GM12891 (cell line): ENCODE data around the gene PRCD.

ENCODE experiments used
- POLR2A ChIP-seq: IDR thresholded peaks from 2 replicates; pipeline ENCODE4 v1.6.1; 2011; ENCODE audit warnings: low read depth, low read length, control low read depth
- POLR2AphosphoS5 ChIP-seq: IDR thresholded peaks from 2 replicates; pipeline ENCODE4 v1.6.1; 2011; ENCODE audit warnings: low read depth, low read length, control low read depth

DNA sequence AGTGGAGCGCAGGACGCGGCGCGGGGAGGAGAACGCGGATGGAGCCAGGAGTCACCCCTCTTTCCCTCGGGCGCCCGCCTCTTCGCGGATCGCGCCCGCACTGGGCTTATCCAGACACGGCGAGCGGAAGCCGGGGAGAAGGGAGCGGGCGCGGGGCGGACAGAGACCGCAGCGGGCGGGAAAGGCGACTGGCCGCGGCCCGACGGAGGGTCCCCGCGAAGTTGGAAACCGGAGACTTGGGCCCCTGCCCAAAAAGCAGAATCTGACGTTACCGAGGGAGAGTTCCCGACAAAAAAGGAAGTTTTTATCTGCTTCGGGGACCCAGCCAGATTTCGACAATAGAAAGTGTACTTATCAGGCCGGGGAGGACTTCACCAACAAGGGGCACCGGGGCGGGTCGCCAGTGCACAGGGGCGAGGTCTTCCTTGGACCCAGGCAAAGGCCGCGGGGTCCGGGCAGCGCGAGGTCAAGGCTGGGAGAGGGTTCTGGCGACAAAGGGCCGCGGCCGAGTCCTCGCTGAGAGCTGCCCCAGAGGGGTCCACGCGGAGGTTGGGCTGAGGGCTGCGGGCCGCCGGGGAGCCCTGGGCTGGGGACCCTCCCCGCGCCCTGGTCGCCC is 45.3 kb downstream of the PRCD start:
- no peak for TF ChIP-seq POLR2A
- no peak for TF ChIP-seq POLR2AphosphoS5
